ENCODE measurements around the gene SLC44A5. TPM values are rescaled to one million over a fixed set of nuclear protein-coding genes. Genes with fewer than 3 reads are reported as not detected.
"Not testable (repeated sequence)": the region's sequence is repeated elsewhere in the genome, so short reads cannot be mapped to it uniquely, and the experiment has no call there.

SLC44A5 gene
- total RNA-seq, 1 donor from 2014 or later, result 13.3 TPM

- no peak for DNase-seq (ENCODE audit: low read depth, low spot score)
Observed at GRCh38 chr1:75521658-75522057, 89.3 kb downstream of the SLC44A5 start.

GRCh38 chr1:75520862-75521475 lies 89.9 kb downstream of the SLC44A5 start:
- no peak for DNase-seq (ENCODE audit: low read depth, low spot score)

GRCh38 chr1:75519651-75520427 lies 91.1 kb downstream of the SLC44A5 start:
- no peak for DNase-seq (ENCODE audit: low read depth, low spot score)

- no peak for DNase-seq (ENCODE audit: low read depth, low spot score)
Observed at GRCh38 chr1:75518686-75519085, 92.2 kb downstream of the SLC44A5 start.

- no peak for DNase-seq (ENCODE audit: low read depth, low spot score)
Observed at GRCh38 chr1:75514270-75514669, 96.6 kb downstream of the SLC44A5 start.

GRCh38 chr1:75506976-75507375 lies 103.9 kb downstream of the SLC44A5 start:
- no peak for DNase-seq (ENCODE audit: low read depth, low spot score)

GRCh38 chr1:75503221-75503974 lies 107.5 kb downstream of the SLC44A5 start:
- no peak for DNase-seq (ENCODE audit: low read depth, low spot score)

- peak; percentile 69 for DNase-seq (ENCODE audit: low read depth, low spot score)
Observed at GRCh38 chr1:75502776-75503175, 108.1 kb downstream of the SLC44A5 start.

GRCh38 chr1:75501577-75502295 lies 109.2 kb downstream of the SLC44A5 start:
- no peak for DNase-seq (ENCODE audit: low read depth, low spot score)

GRCh38 chr1:75492011-75492410 lies 118.9 kb downstream of the SLC44A5 start:
- peak; percentile 29 for DNase-seq (ENCODE audit: low read depth, low spot score)

- no peak for DNase-seq (ENCODE audit: low read depth, low spot score)
Observed at GRCh38 chr1:75487399-75487798, 123.5 kb downstream of the SLC44A5 start.

GRCh38 chr1:75484789-75485188 lies 126.1 kb downstream of the SLC44A5 start:
- DNase-seq (ENCODE audit: low read depth, low spot score), result no peak

- peak; percentile 45 for DNase-seq (ENCODE audit: low read depth, low spot score)
Observed at GRCh38 chr1:75482951-75483350, 128.0 kb downstream of the SLC44A5 start.

- DNase-seq (ENCODE audit: low read depth, low spot score), result not testable (repeated sequence)
Observed at GRCh38 chr1:75476486-75476885, 134.4 kb downstream of the SLC44A5 start.

GRCh38 chr1:75475696-75476095 lies 135.2 kb downstream of the SLC44A5 start:
- no peak for DNase-seq (ENCODE audit: low read depth, low spot score)

- DNase-seq (ENCODE audit: low read depth, low spot score), result peak; percentile 33
Observed at GRCh38 chr1:75472971-75473603, 137.8 kb downstream of the SLC44A5 start.

GRCh38 chr1:75472089-75472970 lies 138.6 kb downstream of the SLC44A5 start:
- no peak for DNase-seq (ENCODE audit: low read depth, low spot score)

- DNase-seq (ENCODE audit: low read depth, low spot score), result no peak
Observed at GRCh38 chr1:75471252-75471651, 139.7 kb downstream of the SLC44A5 start.

GRCh38 chr1:75470448-75470847 lies 140.5 kb downstream of the SLC44A5 start:
- DNase-seq (ENCODE audit: low read depth, low spot score), result no peak

- DNase-seq (ENCODE audit: low read depth, low spot score), result no peak
Observed at GRCh38 chr1:75469586-75470173, 141.2 kb downstream of the SLC44A5 start.

Measured in pulmonary artery endothelial cell (primary cell).